Glomerular visceral epithelial cell (primary cell): Measurements from ENCODE around the gene SFMBT2.

Source experiments
- DNase-seq: peaks from one replicate; pipeline ENCODE4 v3.0.0-alpha.2; 2016; ENCODE audit errors: extremely low spot score

SFMBT2 gene

GRCh38 chr10:7298495-7298894, 112.3 kb downstream of the SFMBT2 start:
- no peak for DNase-seq

- DNase-seq = no peak
These were observed 113.7 kb downstream of the SFMBT2 start for GRCh38 chr10:7297094-7297493.

GRCh38 chr10:7296648-7297047, 114.2 kb downstream of the SFMBT2 start:
- no peak for DNase-seq

- no peak for DNase-seq
These were observed 114.8 kb downstream of the SFMBT2 start for GRCh38 chr10:7296076-7296475.

GRCh38 chr10:7293378-7293920, 117.4 kb downstream of the SFMBT2 start:
- DNase-seq = no peak

- DNase-seq = no peak
These were observed 119.2 kb downstream of the SFMBT2 start for GRCh38 chr10:7291487-7292270.

- DNase-seq = no peak
These were observed 122.7 kb downstream of the SFMBT2 start for GRCh38 chr10:7288060-7288690.

GRCh38 chr10:7287377-7287776, 123.5 kb downstream of the SFMBT2 start:
- no peak for DNase-seq

- no peak for DNase-seq
These were observed 125.1 kb downstream of the SFMBT2 start for GRCh38 chr10:7285522-7286322.

GRCh38 chr10:7283246-7283645, 127.6 kb downstream of the SFMBT2 start:
- DNase-seq = no peak

- DNase-seq = no peak
These were observed 128.4 kb downstream of the SFMBT2 start for GRCh38 chr10:7282457-7282856.

GRCh38 chr10:7281429-7281828, 129.4 kb downstream of the SFMBT2 start:
- DNase-seq = no peak

GRCh38 chr10:7279303-7279702, 131.5 kb downstream of the SFMBT2 start:
- DNase-seq = no peak

GRCh38 chr10:7277867-7278266, 133.0 kb downstream of the SFMBT2 start:
- DNase-seq = no peak

- no peak for DNase-seq
These were observed 133.4 kb downstream of the SFMBT2 start for GRCh38 chr10:7277432-7277831.

GRCh38 chr10:7275761-7276440, 134.9 kb downstream of the SFMBT2 start:
- no peak for DNase-seq

GRCh38 chr10:7274293-7274692, 136.5 kb downstream of the SFMBT2 start:
- no peak for DNase-seq

GRCh38 chr10:7272008-7272407, 138.8 kb downstream of the SFMBT2 start:
- no peak for DNase-seq

- no peak for DNase-seq
These were observed 140.8 kb downstream of the SFMBT2 start for GRCh38 chr10:7269988-7270387.

- no peak for DNase-seq
These were observed 143.7 kb downstream of the SFMBT2 start for GRCh38 chr10:7267142-7267541.

GRCh38 chr10:7265396-7266123, 145.3 kb downstream of the SFMBT2 start:
- DNase-seq = no peak
